WERI-Rb-1 (cell line): ENCODE results near the gene ATXN2L.

ENCODE experiments used
- DNase-seq: peaks from one replicate; pipeline ENCODE4 v3.0.0-alpha.2; 2020
- H3K27ac ChIP-seq: fragments of 250-450 bp; sonication (Bioruptor Pico); 2 replicates; pipeline ENCODE4 v1.5.1; 2020; ENCODE audit warnings: mild to moderate bottlenecking, moderate library complexity
- H3K27me3 ChIP-seq: fragments of 250-450 bp; sonication (Bioruptor Pico); 2 replicates; pipeline ENCODE4 v1.5.1; 2021; ENCODE audit warnings: mild to moderate bottlenecking, low read depth, moderate library complexity; ENCODE audit not compliant: insufficient read depth, severe bottlenecking
- H3K36me3 ChIP-seq: fragments of 250-450 bp; sonication (Bioruptor Pico); 2 replicates; pipeline ENCODE4 v1.5.1; 2020; ENCODE audit warnings: mild to moderate bottlenecking, moderate library complexity
- H3K4me3 ChIP-seq: 2 replicates; pipeline ENCODE4 v1.5.1; 2011; ENCODE audit warnings: low read depth, mild to moderate bottlenecking, control low read depth, low read length
- H3K9me3 ChIP-seq: fragments of 250-450 bp; sonication (Bioruptor Pico); 2 replicates; pipeline ENCODE4 v1.5.1; 2021; ENCODE audit warnings: mild to moderate bottlenecking, moderate library complexity; ENCODE audit not compliant: severe bottlenecking
- CTCF ChIP-seq: IDR thresholded peaks from 2 replicates; pipeline ENCODE4 v1.5.1; 2011; ENCODE audit warnings: low read depth, mild to moderate bottlenecking, control low read depth, inconsistent platforms, low read length

Gene ATXN2L

GRCh38 chr16:28876973-28877654, 54.3 kb downstream of the ATXN2L start:
- peak overlapping the region; percentile 95 for H3K27ac ChIP-seq
- DNase-seq: peak; percentile 63
- H3K9me3 ChIP-seq: no peaks in the 10 kb centered on the region
- no peak overlapping the region for H3K4me3 ChIP-seq
- no peaks in the 10 kb centered on the region for H3K27me3 ChIP-seq
- H3K36me3 ChIP-seq: peaks cover 18% of the 10 kb centered on the region
- peak; percentile 30 for TF ChIP-seq CTCF

GRCh38 chr16:28877655-28878000, 54.8 kb downstream of the ATXN2L start:
- Histone ChIP-seq H3K27me3 (no peaks in the 10 kb centered on the region), H3K4me3 (no peak overlapping the region), H3K9me3 (no peaks in the 10 kb centered on the region), H3K36me3 (peaks cover 16% of the 10 kb centered on the region), H3K27ac (peak overlapping the region; percentile 95)
- no peak for DNase-seq
- no peak for TF ChIP-seq CTCF

- Histone ChIP-seq H3K36me3 (peaks cover 16% of the 10 kb centered on the region), H3K4me3 (peak within 1 kb of the TSS; percentile 66), H3K9me3 (no peaks in the 10 kb centered on the region), H3K27ac (peak within 1 kb of the TSS; percentile 95), H3K27me3 (no peaks in the 10 kb centered on the region)
- DNase-seq: no peak
- no peak for TF ChIP-seq CTCF
These were observed 55.5 kb downstream of the ATXN2L start, which contains the start of gene ATP2A1 for GRCh38 chr16:28878083-28878926. ATP2A1 (plus strand) TSS chr16:28878488; CDS start chr16:28878672, 184 bp downstream.

GRCh38 chr16:28879261-28879840, 56.6 kb downstream of the ATXN2L start:
- peaks cover 13% of the 10 kb centered on the region for H3K36me3 ChIP-seq
- H3K27ac ChIP-seq: peak overlapping the region; percentile 95
- no peaks in the 10 kb centered on the region for H3K9me3 ChIP-seq
- no peak for DNase-seq
- peak overlapping the region; percentile 66 for H3K4me3 ChIP-seq
- TF ChIP-seq CTCF: no peak
- H3K27me3 ChIP-seq: no peaks in the 10 kb centered on the region

GRCh38 chr16:28879841-28880588, 57.2 kb downstream of the ATXN2L start:
- DNase-seq: peak; percentile 90
- Histone ChIP-seq H3K36me3 (peaks cover 8% of the 10 kb centered on the region), H3K4me3 (peak overlapping the region; percentile 66), H3K27me3 (no peaks in the 10 kb centered on the region), H3K27ac (peak overlapping the region; percentile 95), H3K9me3 (no peaks in the 10 kb centered on the region)
- no peak for TF ChIP-seq CTCF
